Left lung (tissue), 10 donors: ENCODE results near the gene CORO1C. TPM values are rescaled to one million over a fixed set of nuclear protein-coding genes. Genes with fewer than 3 reads are reported as not detected.
A peak's percentile ranks its signal among the peaks of the same experiment; 100 is the strongest.

Source experiments
- ATAC-seq: fragments of 200-7000 bp; cut with Tn5 transposase; one replicate; pipeline ENCODE4 v1.9.1; 2020; ENCODE audit warnings: moderate library complexity
- DNase-seq, 4 donors: peaks; one replicate each; pipeline ENCODE4 v3.0.0-alpha.2; 2013 to 2020
- H3K27ac ChIP-seq, 2 donors: fragments of 200-600 bp; sonication (generic) in 1 of 2; one replicate each; pipeline versions ENCODE4 v1.5.0 to v1.8.0; 2020 to 2021
- H3K27me3 ChIP-seq, 2 donors: fragments of 200-600 bp; sonication (generic) in 1 of 2; one replicate each; pipeline versions ENCODE4 v1.5.0 to v1.8.0; 2020 to 2021
- H3K36me3 ChIP-seq, 2 donors: fragments of 200-600 bp; sonication (generic) in 1 of 2; one replicate each; pipeline versions ENCODE4 v1.5.0 to v1.8.0; 2020 to 2021
- H3K4me1 ChIP-seq, 2 donors: fragments of 200-600 bp; one replicate each; pipeline ENCODE4 v1.8.0; 2021
- H3K4me3 ChIP-seq, 2 donors: fragments of 200-600 bp; sonication (generic) in 1 of 2; one replicate each; pipeline versions ENCODE4 v1.5.0 to v1.8.0; 2020 to 2021; ENCODE audit warnings: mild to moderate bottlenecking in 1 of 2
- H3K9me3 ChIP-seq, 2 donors: fragments of 200-600 bp; sonication (generic) in 1 of 2; one replicate each; pipeline versions ENCODE4 v1.5.0 to v1.8.0; 2020 to 2021
- intact Hi-C, 2 donors: fragments of 100-400 bp; cut with DNase I; formaldehyde crosslinking; loops; one replicate each; pipeline versions ENCODE4 v1.11.2 to v1.14.2; 2022
- polyA plus RNA-seq, 6 donors: library from polyadenylated mRNA; unstranded; fragments of 120-200 nt; gene quantifications; one replicate each; pipeline ENCODE4 v1.2.1, GENCODE V29; 2013; ENCODE audit not compliant: insufficient read length in 6 of 6
- total RNA-seq, 2 donors: library from RNA; stranded (reverse); fragmentation: NEBNext Ultra II Directional; extraction: Animal tissue kit (Norgen Biotek cat#: 25700); gene quantifications; one replicate each; pipeline ENCODE4 v1.2.1, GENCODE V29; 2021
- TF ChIP-seq, protein P1 (sequence below), 2 donors: fragments of 200-600 bp; sonication (generic) in 1 of 2; IDR thresholded peaks; one replicate each; pipeline versions ENCODE4 v1.5.0 to v1.8.0; 2021; ENCODE audit warnings: antibody characterized with exemption in 2 of 2
- donor health status: DM: no; HTN: yes; CAD: no.
- donor health status: DM: no; HTN: no; CAD: no.

CORO1C gene
- total and polyA plus RNA-seq, 8 donors = 77.7 to 282 (median 85.9) TPM

DNA sequence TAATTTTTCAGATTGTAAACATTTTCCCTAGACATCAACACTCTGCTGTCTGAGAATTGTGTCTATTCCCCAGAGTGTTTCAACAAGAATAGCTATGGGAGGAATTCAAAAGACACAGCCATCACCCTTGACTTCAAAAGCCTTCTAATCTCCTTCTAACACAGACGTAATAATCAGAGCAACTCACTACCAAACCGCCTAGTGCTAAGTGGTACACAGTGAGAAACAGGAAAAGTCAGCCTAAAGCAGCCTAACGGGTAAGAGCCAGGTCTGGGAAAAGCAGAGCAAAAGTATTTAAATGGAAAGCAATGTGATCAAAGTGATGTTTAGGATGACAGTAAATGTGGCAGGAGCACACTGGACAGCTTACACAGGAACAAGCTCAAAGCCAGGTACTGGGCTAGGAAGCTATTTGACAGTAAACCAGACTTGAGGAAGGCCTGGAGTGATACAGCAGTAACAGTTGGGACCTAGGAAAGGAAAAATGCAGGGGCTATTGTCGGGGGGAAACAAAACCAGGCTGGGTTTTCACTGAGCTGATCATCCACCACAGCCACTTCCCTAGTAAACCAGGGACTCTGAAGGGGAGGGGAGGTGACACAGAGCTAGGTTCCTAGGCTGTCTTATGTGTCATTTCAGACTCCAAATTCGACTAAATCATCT, 29.4 kb downstream of the CORO1C start:
- ATAC-seq (peak; percentile 71), DNase-seq (no peak)
- intact Hi-C loops = no loop called here
- Histone ChIP-seq H3K36me3 (peaks cover 0 to 56% of the 10 kb centered on the region in 2 donors), H3K27me3 (no peaks in the 10 kb centered on the region), H3K27ac (peak overlapping the region; percentile 5 to 74), H3K4me3 (no peak overlapping the region), H3K4me1 (peaks cover 17 to 69% of the 10 kb centered on the region in 2 donors), H3K9me3 (no peaks in the 10 kb centered on the region)
- TF ChIP-seq, protein P1, sequence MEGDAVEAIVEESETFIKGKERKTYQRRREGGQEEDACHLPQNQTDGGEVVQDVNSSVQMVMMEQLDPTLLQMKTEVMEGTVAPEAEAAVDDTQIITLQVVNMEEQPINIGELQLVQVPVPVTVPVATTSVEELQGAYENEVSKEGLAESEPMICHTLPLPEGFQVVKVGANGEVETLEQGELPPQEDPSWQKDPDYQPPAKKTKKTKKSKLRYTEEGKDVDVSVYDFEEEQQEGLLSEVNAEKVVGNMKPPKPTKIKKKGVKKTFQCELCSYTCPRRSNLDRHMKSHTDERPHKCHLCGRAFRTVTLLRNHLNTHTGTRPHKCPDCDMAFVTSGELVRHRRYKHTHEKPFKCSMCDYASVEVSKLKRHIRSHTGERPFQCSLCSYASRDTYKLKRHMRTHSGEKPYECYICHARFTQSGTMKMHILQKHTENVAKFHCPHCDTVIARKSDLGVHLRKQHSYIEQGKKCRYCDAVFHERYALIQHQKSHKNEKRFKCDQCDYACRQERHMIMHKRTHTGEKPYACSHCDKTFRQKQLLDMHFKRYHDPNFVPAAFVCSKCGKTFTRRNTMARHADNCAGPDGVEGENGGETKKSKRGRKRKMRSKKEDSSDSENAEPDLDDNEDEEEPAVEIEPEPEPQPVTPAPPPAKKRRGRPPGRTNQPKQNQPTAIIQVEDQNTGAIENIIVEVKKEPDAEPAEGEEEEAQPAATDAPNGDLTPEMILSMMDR (IDR thresholded peaks at IDR 0.05) = no peak

DNA sequence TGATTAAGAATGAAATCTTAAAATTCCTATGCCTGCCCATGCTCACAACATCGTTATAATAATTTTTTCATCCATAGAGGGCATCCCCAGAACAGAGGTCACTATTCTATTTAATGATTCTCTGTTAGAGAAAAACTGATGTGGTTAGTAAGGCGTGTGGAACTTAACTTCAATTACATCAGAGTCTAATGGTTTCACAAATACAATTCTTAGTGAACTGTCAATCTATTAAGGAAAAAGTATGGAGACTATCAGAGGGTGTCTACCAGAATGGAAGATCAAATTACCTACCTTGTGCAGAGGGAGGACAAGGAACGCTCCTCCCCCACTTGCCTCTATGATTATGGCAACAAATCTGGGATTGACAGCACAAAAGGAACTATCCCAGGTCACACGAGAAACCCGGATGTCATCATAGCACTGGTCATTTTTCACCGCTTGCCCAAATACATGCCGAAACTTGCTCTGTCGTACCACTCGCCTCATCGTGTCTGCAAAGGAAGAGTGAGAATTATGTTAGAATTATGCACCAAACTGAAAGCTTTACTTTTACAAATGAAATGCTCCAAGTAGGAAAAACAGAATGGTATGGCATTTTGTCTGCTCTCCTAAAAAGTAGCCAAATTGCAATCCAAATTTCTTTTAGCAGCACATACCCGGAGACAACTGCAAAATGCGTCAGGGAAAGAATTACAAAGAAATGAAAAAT, 30.3 kb downstream of the CORO1C start:
- intact Hi-C loops = no loop called here
- peak overlapping the region; percentile 37 to 74 for H3K27ac ChIP-seq
- TF ChIP-seq, protein P1 (IDR thresholded peaks at IDR 0.05) = no peak
- H3K4me3 ChIP-seq = no peak overlapping the region
- ATAC-seq (no peak), DNase-seq (no peak)
- no peaks in the 10 kb centered on the region for H3K27me3 ChIP-seq
- H3K4me1 ChIP-seq = peaks cover 25 to 72% of the 10 kb centered on the region in 2 donors
- H3K36me3 ChIP-seq = peaks cover 0 to 53% of the 10 kb centered on the region in 2 donors
- H3K9me3 ChIP-seq = no peaks in the 10 kb centered on the region

DNA sequence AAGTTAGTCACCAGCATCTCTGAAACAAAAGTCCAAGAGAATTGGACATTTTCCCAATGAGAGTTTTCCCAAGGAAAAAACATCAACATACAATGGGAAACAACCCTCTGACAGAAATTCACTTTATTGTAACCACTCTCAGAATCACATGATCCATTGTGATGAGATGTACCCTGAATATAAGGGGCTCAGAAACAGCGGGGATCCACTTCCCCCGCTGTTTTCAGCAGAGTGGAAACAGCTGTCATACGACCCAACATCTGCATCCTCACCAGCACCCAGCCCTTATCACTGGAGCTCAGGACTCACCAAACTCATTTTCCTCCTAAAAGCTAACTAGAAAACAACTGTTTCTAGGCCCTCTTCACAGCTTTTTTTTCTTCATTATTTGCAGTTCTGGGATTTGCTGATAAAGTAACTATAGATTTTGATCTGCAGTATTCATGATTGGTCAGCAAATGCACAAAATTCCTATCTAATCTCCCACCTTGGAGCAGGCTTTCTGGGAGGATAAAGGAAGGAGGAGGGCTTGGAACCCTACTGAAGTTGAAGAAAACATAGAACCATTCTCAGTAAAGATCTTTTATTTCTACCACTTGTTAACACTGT, 31.3 kb downstream of the CORO1C start:
- H3K27me3 ChIP-seq = no peaks in the 10 kb centered on the region
- intact Hi-C loops = no loop called here
- no peak overlapping the region for H3K4me3 ChIP-seq
- peaks cover 27 to 78% of the 10 kb centered on the region in 2 donors for H3K4me1 ChIP-seq
- TF ChIP-seq, protein P1 (IDR thresholded peaks at IDR 0.05) = no peak
- no peaks in the 10 kb centered on the region for H3K9me3 ChIP-seq
- peaks cover 0 to 51% of the 10 kb centered on the region in 2 donors for H3K36me3 ChIP-seq
- peak overlapping the region in 1 of 2 donors; percentile 14 for H3K27ac ChIP-seq
- DNase-seq = no peak
- no peak for ATAC-seq

DNA sequence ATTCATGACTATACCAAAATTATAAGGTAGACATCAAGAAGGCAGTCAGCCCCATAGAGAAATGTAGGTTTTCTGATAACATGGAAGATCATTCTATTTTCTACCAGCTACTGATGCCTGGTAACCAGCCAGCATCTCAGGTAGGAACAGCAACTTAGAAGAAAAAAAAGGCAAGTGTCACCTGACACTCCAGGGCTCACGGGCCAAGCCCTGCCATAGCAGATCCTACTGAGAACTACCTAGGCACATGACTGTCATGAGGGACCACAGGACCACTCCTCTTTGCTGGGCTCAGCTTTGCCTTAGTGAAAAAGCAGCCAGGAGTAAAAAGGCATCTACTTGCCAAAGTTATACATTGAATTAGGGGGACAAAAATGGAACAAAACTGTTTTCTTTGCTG, 33.4 kb downstream of the CORO1C start:
- Histone ChIP-seq H3K36me3 (peaks cover 0 to 45% of the 10 kb centered on the region in 2 donors), H3K27me3 (no peaks in the 10 kb centered on the region), H3K4me3 (no peak overlapping the region), H3K9me3 (no peaks in the 10 kb centered on the region), H3K27ac (no peak overlapping the region), H3K4me1 (peaks cover 26 to 67% of the 10 kb centered on the region in 2 donors)
- TF ChIP-seq, protein P1 (IDR thresholded peaks at IDR 0.05) = no peak
- intact Hi-C loops = no loop called here
- ATAC-seq (no peak), DNase-seq (no peak)

DNA sequence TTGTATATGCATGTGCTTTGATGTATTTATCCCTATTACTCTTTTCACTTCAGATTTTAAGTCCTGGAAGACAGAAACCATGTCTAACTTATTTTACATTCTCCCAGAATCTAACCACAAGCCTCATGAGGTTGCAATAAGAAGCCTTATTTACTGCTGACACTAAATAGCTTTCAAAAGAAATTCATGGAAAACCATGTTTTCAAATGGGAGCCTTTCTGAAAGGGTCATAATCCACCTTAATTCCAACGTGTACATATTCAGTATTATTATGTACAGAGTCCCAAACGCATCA, 34.4 kb downstream of the CORO1C start:
- H3K9me3 ChIP-seq = no peaks in the 10 kb centered on the region
- ATAC-seq (no peak), DNase-seq (no peak)
- H3K27ac ChIP-seq = peak overlapping the region; percentile 58 to 59
- H3K4me3 ChIP-seq = no peak overlapping the region
- TF ChIP-seq, protein P1 (IDR thresholded peaks at IDR 0.05) = no peak
- H3K36me3 ChIP-seq = peaks cover 0 to 43% of the 10 kb centered on the region in 2 donors
- peaks cover 24 to 67% of the 10 kb centered on the region in 2 donors for H3K4me1 ChIP-seq
- H3K27me3 ChIP-seq = no peaks in the 10 kb centered on the region
- intact Hi-C loops = no loop called here
